Neutrophil (primary cell): ENCODE data around the gene LPCAT4.

ENCODE experiments used
- H3K27ac ChIP-seq: fragments of 200-600 bp; sonication (generic); 2 replicates; pipeline ENCODE4 v1.5.1; 2016; ENCODE audit warnings: mild to moderate bottlenecking, moderate library complexity
- H3K27me3 ChIP-seq: fragments of 200-600 bp; sonication (generic); 2 replicates; pipeline ENCODE4 v1.6.0; 2016; ENCODE audit warnings: mild to moderate bottlenecking
- H3K36me3 ChIP-seq: fragments of 200-600 bp; sonication (generic); 2 replicates; pipeline ENCODE4 v1.5.1; 2017
- H3K4me1 ChIP-seq, 2 experiments: fragments of 200-600 bp in 1 of 2; sonication (generic) in 1 of 2; 1 replicate in 1 of 2; 2 replicates in 1 of 2; pipeline versions ENCODE4 v1.5.1 to v1.6.1; 2013 to 2016; ENCODE audit warnings: low read depth in 1 of 2, low read length in 1 of 2, mild to moderate bottlenecking in 1 of 2, moderate library complexity in 1 of 2; ENCODE audit not compliant: control insufficient read depth in 1 of 2, insufficient read depth in 1 of 2
- H3K4me3 ChIP-seq, 2 experiments: fragments of 200-600 bp in 1 of 2; sonication (generic) in 1 of 2; 1 replicate in 1 of 2; 2 replicates in 1 of 2; pipeline ENCODE4 v1.5.1; 2013 to 2016; ENCODE audit warnings: low read depth in 1 of 2, low read length in 1 of 2, mild to moderate bottlenecking in 1 of 2, moderate library complexity in 1 of 2
- H3K9me3 ChIP-seq: fragments of 200-600 bp; sonication (generic); 2 replicates; pipeline ENCODE4 v1.5.1; 2016
- CTCF ChIP-seq: fragments of 200-600 bp; sonication (generic); IDR thresholded peaks from 2 replicates; pipeline ENCODE4 v1.5.1; 2016; ENCODE audit warnings: antibody characterized with exemption

The LPCAT4 gene

DNA sequence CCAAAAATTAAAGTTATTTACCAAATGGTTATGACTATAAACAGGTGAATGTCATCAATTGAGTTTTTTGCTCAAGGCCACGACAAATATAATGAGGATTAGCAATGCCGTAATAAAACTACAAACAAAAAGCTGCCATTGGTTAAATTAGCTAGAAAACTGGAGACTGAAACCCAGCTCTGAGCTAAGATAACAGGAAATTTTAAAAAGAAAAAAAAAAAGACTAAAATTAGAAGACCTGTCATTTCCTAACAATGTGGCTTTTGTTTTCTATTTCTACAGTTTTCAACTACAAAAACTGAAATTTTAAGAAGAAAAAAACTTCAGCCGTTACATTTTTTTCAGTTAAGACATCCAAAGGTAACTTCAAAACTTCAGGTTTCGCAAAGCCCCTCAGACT is 39.1 kb downstream of the LPCAT4 start:
- Histone ChIP-seq H3K27ac (peak overlapping the region; percentile 99), H3K4me1 (peaks cover 55 to 82% of the 10 kb centered on the region in 2 experiments), H3K4me3 (no peak overlapping the region), H3K36me3 (peaks cover 9% of the 10 kb centered on the region), H3K9me3 (no peaks in the 10 kb centered on the region), H3K27me3 (no peaks in the 10 kb centered on the region)
- TF ChIP-seq CTCF: no peak

DNA sequence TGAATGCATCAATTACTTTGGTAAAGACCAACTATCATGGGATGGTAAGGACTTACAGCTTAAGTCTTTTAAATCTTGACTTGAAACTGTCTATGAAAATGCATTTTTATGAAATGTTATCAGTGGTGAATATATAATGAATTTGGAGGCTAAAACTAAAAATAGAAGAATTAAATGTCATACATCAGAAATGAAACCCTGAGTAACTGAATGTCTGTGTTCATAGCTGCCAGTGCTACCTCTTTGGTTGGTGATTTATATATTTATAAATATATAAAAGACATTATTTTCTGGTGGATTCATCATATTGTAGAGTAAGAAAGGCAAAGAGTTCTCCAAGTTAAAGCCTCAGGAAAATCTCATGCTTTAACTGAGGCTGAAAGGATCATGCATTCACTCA is 41.6 kb downstream of the LPCAT4 start:
- H3K4me3 ChIP-seq: no peak overlapping the region
- peaks cover 49 to 62% of the 10 kb centered on the region in 2 experiments for H3K4me1 ChIP-seq
- peak overlapping the region; percentile 51 for H3K27ac ChIP-seq
- no peak for TF ChIP-seq CTCF
- no peaks in the 10 kb centered on the region for H3K9me3 ChIP-seq
- H3K27me3 ChIP-seq: no peaks in the 10 kb centered on the region
- no peaks in the 10 kb centered on the region for H3K36me3 ChIP-seq

DNA sequence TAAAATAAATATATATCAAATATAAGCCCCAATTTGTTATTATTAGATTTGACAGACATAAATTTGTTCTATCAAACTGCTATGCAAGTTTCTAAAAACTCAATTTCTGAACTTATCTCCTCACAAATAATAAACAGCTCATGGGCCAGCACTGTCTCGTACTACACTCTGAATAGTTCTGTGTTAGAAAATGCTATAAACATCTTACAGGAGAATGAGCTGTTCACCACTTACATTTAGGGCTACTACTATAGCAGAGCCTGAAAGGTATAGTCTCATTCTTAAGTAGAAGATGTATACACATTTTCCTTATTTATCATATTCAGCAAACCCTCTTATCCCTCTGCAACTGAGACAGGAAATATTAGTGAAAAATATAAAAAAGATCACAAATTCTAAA is 42.1 kb downstream of the LPCAT4 start:
- Histone ChIP-seq H3K27ac (peak overlapping the region; percentile 51), H3K4me3 (no peak overlapping the region), H3K9me3 (no peaks in the 10 kb centered on the region), H3K27me3 (no peaks in the 10 kb centered on the region), H3K36me3 (no peaks in the 10 kb centered on the region), H3K4me1 (peaks cover 44 to 58% of the 10 kb centered on the region in 2 experiments)
- TF ChIP-seq CTCF: no peak

- Histone ChIP-seq H3K36me3 (no peaks in the 10 kb centered on the region), H3K27me3 (no peaks in the 10 kb centered on the region), H3K4me1 (peaks cover 40 to 54% of the 10 kb centered on the region in 2 experiments), H3K4me3 (no peak overlapping the region), H3K27ac (peak overlapping the region; percentile 45), H3K9me3 (no peaks in the 10 kb centered on the region)
- no peak for TF ChIP-seq CTCF
These were observed 43.8 kb downstream of the LPCAT4 start for GRCh38 chr15:34323217-34323616.

- Histone ChIP-seq H3K36me3 (peaks cover 18% of the 10 kb centered on the region), H3K4me3 (peak overlapping the region; percentile 58 to 61), H3K4me1 (peaks cover 35 to 41% of the 10 kb centered on the region in 2 experiments), H3K27ac (peak overlapping the region; percentile 76), H3K9me3 (no peaks in the 10 kb centered on the region), H3K27me3 (no peaks in the 10 kb centered on the region)
- TF ChIP-seq CTCF: no peak
These were observed 48.5 kb downstream of the LPCAT4 start for GRCh38 chr15:34318277-34319079.
